Pancreas (tissue), 10 donors: ENCODE data around the gene ACSBG1. TPM values are rescaled to one million over a fixed set of nuclear protein-coding genes. Genes with fewer than 3 reads are reported as not detected.
A peak's percentile ranks its signal among the peaks of the same experiment; 100 is the strongest.

Source experiments
- ATAC-seq, 4 donors: fragments of 200-7000 bp; cut with Tn5 transposase; one replicate each; pipeline versions ENCODE4 v1.8.0 to v1.9.1; 2020; ENCODE audit warnings: mild to moderate bottlenecking in 4 of 4, moderate library complexity in 4 of 4
- DNase-seq, 6 donors: peaks; one replicate each; pipeline ENCODE4 v3.0.0-alpha.2; 2020
- FAIRE-seq: peaks from 2 replicates; lab custom pipeline; 2012; peaks lifted over from hg19 to GRCh38; lab: Jason Lieb, UNC
- H3K27ac ChIP-seq, 4 donors: fragments of 200-600 bp; sonication (generic); 1 replicate in 3 of 4; 2 replicates in 1 of 4; pipeline versions ENCODE4 v1.5.0 to v1.8.0; 2020
- H3K27me3 ChIP-seq, 4 donors: fragments of 200-600 bp; one replicate each; pipeline ENCODE4 v1.8.0; 2021
- H3K36me3 ChIP-seq, 3 donors: fragments of 200-600 bp; sonication (generic) in 1 of 3; one replicate each; pipeline versions ENCODE4 v1.5.0 to v1.8.0; 2020 to 2021
- H3K4me1 ChIP-seq, 3 donors: fragments of 200-600 bp; one replicate each; pipeline ENCODE4 v1.8.0; 2021
- H3K4me3 ChIP-seq, 4 donors: fragments of 200-600 bp; sonication (generic) in 2 of 4; one replicate each; pipeline versions ENCODE4 v1.5.0 to v1.8.0; 2020 to 2021
- H3K9me3 ChIP-seq, 4 donors: fragments of 200-600 bp; one replicate each; pipeline ENCODE4 v1.8.0; 2021
- WGBS, 2 donors: extraction: QIAGEN DNeasy Blood & Tissue Kit; methylation state at CpG; one replicate each; pipeline ENCODE4 v1.1.7; 2013; 5-methylcytosine and 5-hydroxymethylcytosine counted together
- intact Hi-C, 3 donors: fragments of 100-400 bp; cut with DNase I; formaldehyde crosslinking; loops; one replicate each; pipeline versions ENCODE4 v1.11.1 to v1.14.2; 2022
- polyA plus RNA-seq, 2 donors: library from polyadenylated mRNA; stranded (reverse); fragments of 200-250 nt; gene quantifications; one replicate each; pipeline ENCODE4 v1.2.3, GENCODE V29; 2013
- total RNA-seq, 6 donors: library from RNA; stranded (reverse); fragmentation: NEBNext Ultra II Directional in 4 of 6; extraction: Animal tissue kit (Norgen Biotek cat#: 25700) in 4 of 6; gene quantifications; one replicate each; pipeline versions ENCODE4 v1.2.1 to v1.2.4, GENCODE V29; 2021 to 2023
- TF ChIP-seq, protein P1 (sequence below), 4 donors: fragments of 200-600 bp; sonication (generic) in 3 of 4; IDR thresholded peaks; one replicate each; pipeline versions ENCODE4 v1.5.0 to v1.8.0; 2021; ENCODE audit warnings: antibody characterized with exemption in 4 of 4
- donor health status: healthy with polysubstance abuse.
- donor health status: DM: no; HTN: no; CAD: no; lungs with moderate emphysema.
- donor health status: DM: no; HTN: no; CAD: no.
- donor health status: control.
- donor health status: control.
- donor health status: Bipolar disorder and iron deficiency.
- donor health status: DM: yes; HTN: yes; CAD: no.
- donor health status: DM: no; HTN: no; CAD: no.
- donor health status: DM: no; HTN: no; CAD: no.
- donor health status: DM: yes; HTN: yes; CAD: no.

The ACSBG1 gene
- total and polyA plus RNA-seq, 8 donors = 0.04 to 0.12 (median 0.04) TPM; not detected in 5

DNA sequence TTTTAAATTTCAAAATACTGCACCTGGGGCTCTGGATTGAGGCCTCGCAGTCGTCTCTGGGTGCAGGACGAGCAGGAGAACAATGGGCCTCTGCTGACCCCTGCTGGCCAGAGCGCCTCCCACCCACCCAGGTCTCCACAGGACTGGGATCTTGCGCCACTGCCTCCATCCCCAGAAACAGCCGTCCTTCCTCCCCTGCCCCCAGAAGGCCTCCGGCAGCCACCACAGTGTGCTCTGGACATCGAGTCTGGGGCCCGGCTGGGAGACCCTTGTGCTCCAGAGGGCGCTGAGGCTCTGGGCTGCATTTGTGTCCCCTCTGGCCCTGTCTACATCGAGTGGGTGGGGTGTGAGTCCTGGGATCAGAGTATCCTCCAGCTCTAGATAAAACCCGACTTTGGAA is 6.7 kb upstream of the ACSBG1 start:
- H3K9me3 ChIP-seq = no peaks in the 10 kb centered on the region
- peak; percentile 79 to 96 (median 90) for DNase-seq
- 10% methylated on average over 12 of the region's 12 CpGs for WGBS, 2 donors
- H3K27me3 ChIP-seq = no peaks in the 10 kb centered on the region
- TF ChIP-seq, protein P1, sequence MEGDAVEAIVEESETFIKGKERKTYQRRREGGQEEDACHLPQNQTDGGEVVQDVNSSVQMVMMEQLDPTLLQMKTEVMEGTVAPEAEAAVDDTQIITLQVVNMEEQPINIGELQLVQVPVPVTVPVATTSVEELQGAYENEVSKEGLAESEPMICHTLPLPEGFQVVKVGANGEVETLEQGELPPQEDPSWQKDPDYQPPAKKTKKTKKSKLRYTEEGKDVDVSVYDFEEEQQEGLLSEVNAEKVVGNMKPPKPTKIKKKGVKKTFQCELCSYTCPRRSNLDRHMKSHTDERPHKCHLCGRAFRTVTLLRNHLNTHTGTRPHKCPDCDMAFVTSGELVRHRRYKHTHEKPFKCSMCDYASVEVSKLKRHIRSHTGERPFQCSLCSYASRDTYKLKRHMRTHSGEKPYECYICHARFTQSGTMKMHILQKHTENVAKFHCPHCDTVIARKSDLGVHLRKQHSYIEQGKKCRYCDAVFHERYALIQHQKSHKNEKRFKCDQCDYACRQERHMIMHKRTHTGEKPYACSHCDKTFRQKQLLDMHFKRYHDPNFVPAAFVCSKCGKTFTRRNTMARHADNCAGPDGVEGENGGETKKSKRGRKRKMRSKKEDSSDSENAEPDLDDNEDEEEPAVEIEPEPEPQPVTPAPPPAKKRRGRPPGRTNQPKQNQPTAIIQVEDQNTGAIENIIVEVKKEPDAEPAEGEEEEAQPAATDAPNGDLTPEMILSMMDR (IDR thresholded peaks at IDR 0.05) = peak; percentile 73 to 90 (median 83)
- H3K4me1 ChIP-seq = no peaks in the 10 kb centered on the region
- intact Hi-C loops = loop anchor here in 1 of 3 donors (5.0 to 10.0 kb wide), 3 partner anchors 64 to 276 kb away; no protein-coding TSS in a partner anchor
- H3K4me3 ChIP-seq = no peak overlapping the region
- no peak for FAIRE-seq
- no peak overlapping the region for H3K27ac ChIP-seq
- H3K36me3 ChIP-seq = no peaks in the 10 kb centered on the region
- peak; percentile 94 to 98 (median 98) for ATAC-seq

- Histone ChIP-seq H3K27me3 (no peaks in the 10 kb centered on the region), H3K4me3 (no peak overlapping the region), H3K36me3 (no peaks in the 10 kb centered on the region), H3K27ac (no peak overlapping the region), H3K4me1 (no peaks in the 10 kb centered on the region), H3K9me3 (no peaks in the 10 kb centered on the region)
- ATAC-seq = no peak
- 83 to 87% methylated on average over 5 of the region's 5 CpGs for WGBS, 2 donors
- TF ChIP-seq, protein P1 (IDR thresholded peaks at IDR 0.05) = no peak
- no peak for DNase-seq
- intact Hi-C loops = loop anchor here in 1 of 3 donors (5.0 to 10.0 kb wide), 3 partner anchors 63 to 275 kb away; no protein-coding TSS in a partner anchor
- FAIRE-seq = no peak
Measured at GRCh38 chr15:78239811-78240210, 5.4 kb upstream of the ACSBG1 start.

GRCh38 chr15:78237146-78237545 is 2.8 kb upstream of the ACSBG1 start:
- H3K9me3 ChIP-seq = no peaks in the 10 kb centered on the region
- intact Hi-C loops = no loop called here
- H3K4me1 ChIP-seq = no peaks in the 10 kb centered on the region
- H3K36me3 ChIP-seq = no peaks in the 10 kb centered on the region
- H3K27ac ChIP-seq = no peak overlapping the region
- H3K4me3 ChIP-seq = no peak overlapping the region
- no peaks in the 10 kb centered on the region for H3K27me3 ChIP-seq
- DNase-seq = no peak
- TF ChIP-seq, protein P1 (IDR thresholded peaks at IDR 0.05) = no peak
- 75% methylated on average over 6 of the region's 6 CpGs for WGBS, 2 donors
- no peak for ATAC-seq
- FAIRE-seq = no peak

- FAIRE-seq = no peak
- no peaks in the 10 kb centered on the region for H3K4me1 ChIP-seq
- ATAC-seq = no peak
- no peak overlapping the region for H3K4me3 ChIP-seq
- TF ChIP-seq, protein P1 (IDR thresholded peaks at IDR 0.05) = no peak
- H3K36me3 ChIP-seq = no peaks in the 10 kb centered on the region
- 92 to 94% methylated on average over 6 of the region's 6 CpGs for WGBS, 2 donors
- intact Hi-C loops = no loop called here
- H3K27ac ChIP-seq = no peak overlapping the region
- no peaks in the 10 kb centered on the region for H3K27me3 ChIP-seq
- H3K9me3 ChIP-seq = no peaks in the 10 kb centered on the region
- DNase-seq = no peak
Measured at GRCh38 chr15:78236491-78236890, 2.1 kb upstream of the ACSBG1 start.

DNA sequence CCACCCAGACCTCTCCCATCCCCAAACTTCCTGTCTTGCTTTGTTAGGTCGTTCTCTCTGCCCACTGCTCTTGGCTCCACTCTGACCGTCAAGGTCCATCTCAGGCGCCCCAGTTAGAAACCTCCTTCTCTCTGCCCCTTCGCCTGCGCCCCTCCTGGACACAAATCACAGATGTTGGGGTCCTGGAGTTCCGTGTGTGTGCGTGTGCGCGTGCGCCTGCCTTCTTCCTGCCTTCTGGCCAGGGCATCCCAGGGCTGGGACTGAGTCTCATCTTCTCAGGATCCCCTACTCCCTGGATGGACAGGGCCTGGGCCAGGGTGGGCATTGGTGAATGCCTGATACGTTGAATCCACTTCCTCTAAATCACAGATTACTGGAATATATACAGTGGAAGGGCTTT is 869 bp downstream of the ACSBG1 start:
- TF ChIP-seq, protein P1 (IDR thresholded peaks at IDR 0.05) = no peak
- Histone ChIP-seq H3K27ac (no peak overlapping the region), H3K4me3 (no peak overlapping the region), H3K36me3 (no peaks in the 10 kb centered on the region), H3K4me1 (no peaks in the 10 kb centered on the region), H3K9me3 (no peaks in the 10 kb centered on the region), H3K27me3 (no peaks in the 10 kb centered on the region)
- ATAC-seq (no peak), DNase-seq (no peak), FAIRE-seq (no peak)
- 75 to 79% methylated on average over 11 of the region's 11 CpGs for WGBS, 2 donors
- intact Hi-C loops = no loop called here
